Effector memory CD4-positive, alpha-beta T cell (primary cell): ENCODE data around the gene FMN1.

Source experiments
- DNase-seq, 3 donors: peaks; one replicate each; pipeline ENCODE4 v3.0.0-alpha.2; 2020
- H3K27ac ChIP-seq: 2 replicates; pipeline ENCODE4 v1.7.0; 2013; ENCODE audit warnings: mild to moderate bottlenecking, low read length, moderate library complexity; ENCODE audit not compliant: insufficient read depth, poor library complexity, severe bottlenecking
- H3K27me3 ChIP-seq: replicated peaks from 2 replicates; pipeline ENCODE4 v1.7.0; 2013; ENCODE audit warnings: mild to moderate bottlenecking, low read length; ENCODE audit not compliant: insufficient read depth, control insufficient read depth, poor library complexity, severe bottlenecking
- H3K36me3 ChIP-seq: 2 replicates; pipeline ENCODE4 v1.7.0; 2013; ENCODE audit warnings: mild to moderate bottlenecking, low read length, moderate library complexity; ENCODE audit not compliant: control insufficient read depth, insufficient read depth
- H3K4me1 ChIP-seq: 2 replicates; pipeline ENCODE4 v1.7.0; 2013; ENCODE audit warnings: low read length, mild to moderate bottlenecking; ENCODE audit not compliant: control insufficient read depth, insufficient read depth, poor library complexity, severe bottlenecking
- H3K4me3 ChIP-seq: 2 replicates; pipeline ENCODE4 v1.7.0; 2013; ENCODE audit warnings: low read length, low read depth, mild to moderate bottlenecking; ENCODE audit not compliant: insufficient read depth, poor library complexity, severe bottlenecking
- H3K9me3 ChIP-seq: 2 replicates; pipeline ENCODE4 v1.7.0; 2013; ENCODE audit warnings: mild to moderate bottlenecking, low read length, moderate library complexity; ENCODE audit not compliant: control insufficient read depth

FMN1 gene

GRCh38 chr15:32909431-32909830, 285.1 kb downstream of the FMN1 start:
- H3K36me3 ChIP-seq, result no peaks in the 10 kb centered on the region
- DNase-seq, result no peak
- H3K4me1 ChIP-seq, result no peaks in the 10 kb centered on the region
- H3K4me3 ChIP-seq, result no peak overlapping the region
- no peak overlapping the region for H3K27ac ChIP-seq
- no peaks in the 10 kb centered on the region for H3K27me3 ChIP-seq
- no peaks in the 10 kb centered on the region for H3K9me3 ChIP-seq

GRCh38 chr15:32908872-32909271, 285.6 kb downstream of the FMN1 start:
- no peaks in the 10 kb centered on the region for H3K9me3 ChIP-seq
- H3K27me3 ChIP-seq, result no peaks in the 10 kb centered on the region
- H3K36me3 ChIP-seq, result no peaks in the 10 kb centered on the region
- no peak for DNase-seq
- H3K4me3 ChIP-seq, result no peak overlapping the region
- H3K27ac ChIP-seq, result no peak overlapping the region
- no peaks in the 10 kb centered on the region for H3K4me1 ChIP-seq

GRCh38 chr15:32908135-32908801, 286.2 kb downstream of the FMN1 start:
- Histone ChIP-seq H3K4me1 (no peaks in the 10 kb centered on the region), H3K27ac (no peak overlapping the region), H3K36me3 (no peaks in the 10 kb centered on the region), H3K27me3 (no peaks in the 10 kb centered on the region), H3K9me3 (no peaks in the 10 kb centered on the region), H3K4me3 (no peak overlapping the region)
- no peak for DNase-seq

- Histone ChIP-seq H3K36me3 (no peaks in the 10 kb centered on the region), H3K4me1 (no peaks in the 10 kb centered on the region), H3K9me3 (no peaks in the 10 kb centered on the region), H3K27ac (no peak overlapping the region), H3K4me3 (no peak overlapping the region), H3K27me3 (no peaks in the 10 kb centered on the region)
- DNase-seq, result no peak
Observed at GRCh38 chr15:32905481-32905880, 289.0 kb downstream of the FMN1 start.

GRCh38 chr15:32904448-32904847, 290.1 kb downstream of the FMN1 start:
- Histone ChIP-seq H3K27ac (no peak overlapping the region), H3K4me1 (no peaks in the 10 kb centered on the region), H3K9me3 (no peaks in the 10 kb centered on the region), H3K36me3 (no peaks in the 10 kb centered on the region), H3K27me3 (no peaks in the 10 kb centered on the region), H3K4me3 (no peak overlapping the region)
- no peak for DNase-seq

- Histone ChIP-seq H3K27me3 (no peaks in the 10 kb centered on the region), H3K36me3 (no peaks in the 10 kb centered on the region), H3K9me3 (no peaks in the 10 kb centered on the region), H3K4me1 (no peaks in the 10 kb centered on the region), H3K4me3 (no peak overlapping the region), H3K27ac (no peak overlapping the region)
- no peak for DNase-seq
Observed at GRCh38 chr15:32903591-32904290, 290.8 kb downstream of the FMN1 start.

GRCh38 chr15:32901995-32902394, 292.5 kb downstream of the FMN1 start:
- no peaks in the 10 kb centered on the region for H3K36me3 ChIP-seq
- H3K4me1 ChIP-seq, result no peaks in the 10 kb centered on the region
- DNase-seq, result no peak
- H3K27ac ChIP-seq, result no peak overlapping the region
- H3K4me3 ChIP-seq, result no peak overlapping the region
- H3K27me3 ChIP-seq, result no peaks in the 10 kb centered on the region
- no peaks in the 10 kb centered on the region for H3K9me3 ChIP-seq

- Histone ChIP-seq H3K4me1 (no peaks in the 10 kb centered on the region), H3K27ac (no peak overlapping the region), H3K27me3 (no peaks in the 10 kb centered on the region), H3K36me3 (no peaks in the 10 kb centered on the region), H3K9me3 (no peaks in the 10 kb centered on the region), H3K4me3 (no peak overlapping the region)
- no peak for DNase-seq
Observed at GRCh38 chr15:32901192-32901591, 293.3 kb downstream of the FMN1 start.

- Histone ChIP-seq H3K4me3 (no peak overlapping the region), H3K36me3 (no peaks in the 10 kb centered on the region), H3K4me1 (no peaks in the 10 kb centered on the region), H3K9me3 (no peaks in the 10 kb centered on the region), H3K27ac (no peak overlapping the region), H3K27me3 (no peaks in the 10 kb centered on the region)
- DNase-seq, result no peak
Observed at GRCh38 chr15:32899126-32899596, 295.4 kb downstream of the FMN1 start.

GRCh38 chr15:32898414-32898813, 296.1 kb downstream of the FMN1 start:
- no peaks in the 10 kb centered on the region for H3K36me3 ChIP-seq

More at GRCh38 chr15:32898414-32898813, 296.1 kb downstream of the FMN1 start:
- DNase-seq, result no peak
- Histone ChIP-seq H3K27ac (no peak overlapping the region), H3K27me3 (no peaks in the 10 kb centered on the region), H3K9me3 (no peaks in the 10 kb centered on the region), H3K4me3 (no peak overlapping the region), H3K4me1 (no peaks in the 10 kb centered on the region)
